GM21825 (cell line): ENCODE measurements around the gene POLR3G.

Source experiments
- ATAC-seq: cut with Tn5 transposase; IDR thresholded peaks from one replicate; pipeline ENCODE4 v1.9.1; 2021; ENCODE audit warnings: mild to moderate bottlenecking, moderate library complexity; ENCODE audit not compliant: unreplicated experiment

Gene POLR3G

GRCh38 chr5:90549729-90550275, 75.1 kb downstream of the POLR3G start:
- no peak for ATAC-seq

GRCh38 chr5:90550963-90551362, 76.3 kb downstream of the POLR3G start:
- ATAC-seq: no peak

GRCh38 chr5:90551376-90551775, 76.7 kb downstream of the POLR3G start:
- no peak for ATAC-seq

- ATAC-seq: no peak
Observed at GRCh38 chr5:90553711-90554110, 79.0 kb downstream of the POLR3G start.

- ATAC-seq: no peak
Observed at GRCh38 chr5:90554358-90555006, 79.8 kb downstream of the POLR3G start.

- ATAC-seq: no peak
Observed at GRCh38 chr5:90555666-90556065, 81.0 kb downstream of the POLR3G start.

GRCh38 chr5:90557391-90557790, 82.7 kb downstream of the POLR3G start:
- ATAC-seq: no peak

- no peak for ATAC-seq
Observed at GRCh38 chr5:90557871-90558270, 83.2 kb downstream of the POLR3G start.

- no peak for ATAC-seq
Observed at GRCh38 chr5:90558344-90559192, 83.9 kb downstream of the POLR3G start, which contains the start of gene ADGRV1. Gene ADGRV1 (plus strand): TSS chr5:90558797. CDS start chr5:90558896, 99 bp downstream.

GRCh38 chr5:90560771-90561170, 86.1 kb downstream of the POLR3G start:
- no peak for ATAC-seq

- no peak for ATAC-seq
Observed at GRCh38 chr5:90561766-90562165, 87.1 kb downstream of the POLR3G start.

GRCh38 chr5:90562341-90562740, 87.7 kb downstream of the POLR3G start:
- no peak for ATAC-seq

GRCh38 chr5:90563108-90563507, 88.4 kb downstream of the POLR3G start:
- no peak for ATAC-seq
